NCI-H2171 (cell line): ENCODE results near the gene DPP6.

ENCODE experiments used
- DNase-seq: peaks from one replicate; lab custom pipeline; 2025; lab: John Stamatoyannopoulos, UW

The DPP6 gene

DNA sequence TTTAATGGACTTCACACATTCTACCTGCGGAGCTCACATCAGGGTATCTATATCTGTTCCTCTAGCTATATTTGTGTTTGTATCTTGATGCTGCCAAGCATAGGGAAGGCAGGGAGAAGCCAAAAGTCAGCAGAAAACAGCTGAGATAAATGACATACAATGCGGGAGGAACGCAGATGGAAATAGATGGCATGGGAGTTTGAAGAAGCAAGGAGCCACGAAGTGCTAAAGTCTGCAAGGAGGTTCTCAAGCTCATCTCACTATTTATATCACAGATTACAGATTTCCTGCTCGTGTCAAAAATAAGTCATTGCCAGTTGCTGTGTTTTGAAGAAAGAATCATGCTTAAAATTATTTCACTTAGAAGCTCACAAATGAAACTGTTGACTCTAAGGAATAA is 180.5 kb downstream of the DPP6 start:
- DNase-seq = no peak

DNA sequence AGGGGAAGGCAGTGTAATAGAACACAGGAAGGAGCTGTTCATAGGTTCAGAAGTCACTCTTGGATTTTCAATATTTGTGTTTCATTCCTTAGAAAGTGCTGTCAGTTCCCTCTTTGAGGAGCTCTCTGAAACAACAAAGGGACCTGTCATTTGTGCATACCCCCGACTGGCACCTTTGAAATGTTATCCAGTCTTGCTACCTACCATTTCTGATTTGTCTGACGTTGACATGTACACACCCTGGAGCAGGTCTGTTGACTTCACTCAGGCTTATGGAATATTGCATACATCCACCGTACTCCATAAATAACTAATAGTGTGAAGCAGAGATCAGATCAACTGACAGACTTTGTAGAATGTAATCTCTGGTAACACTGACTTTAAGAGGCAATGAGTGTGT is 189.8 kb downstream of the DPP6 start:
- no peak for DNase-seq

DNA sequence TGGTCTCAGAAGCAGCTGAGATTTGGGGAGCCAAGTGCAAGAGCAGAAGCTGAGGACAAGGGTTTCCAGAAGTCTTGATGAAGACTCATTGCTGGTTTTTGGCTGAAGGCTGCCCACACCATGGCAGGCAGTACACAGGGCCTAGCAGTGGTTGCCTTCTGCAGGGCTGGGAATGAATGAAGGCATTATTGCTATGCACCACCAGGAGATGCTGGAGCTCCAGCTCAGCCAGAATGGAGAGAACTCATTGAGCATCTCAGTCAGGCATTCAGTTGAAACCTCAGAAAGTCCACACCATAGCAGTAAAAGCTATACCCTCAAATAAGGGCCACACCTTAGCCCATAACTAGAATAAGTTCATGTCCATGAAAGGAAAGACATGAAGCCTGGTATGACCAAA is 190.5 kb downstream of the DPP6 start:
- no peak for DNase-seq

DNA sequence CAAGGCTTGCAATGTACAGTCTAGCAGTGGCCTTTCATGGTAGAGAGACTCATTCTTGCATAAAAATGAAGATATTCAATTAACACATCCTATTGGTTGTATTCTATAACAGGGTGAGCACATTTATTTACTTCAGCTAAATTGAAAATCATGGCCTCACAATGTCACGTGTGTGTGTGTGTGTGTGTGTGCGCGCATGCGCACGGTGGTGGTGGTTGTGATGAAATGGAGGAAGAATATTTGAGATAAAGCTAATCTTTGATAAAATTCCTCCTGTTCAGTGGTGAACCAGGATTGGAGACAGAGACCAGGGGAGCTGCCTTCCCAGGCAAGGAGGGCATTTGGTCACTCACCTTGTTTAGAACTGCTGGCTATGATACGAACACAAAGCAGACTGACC is 199.8 kb downstream of the DPP6 start:
- no peak for DNase-seq

DNA sequence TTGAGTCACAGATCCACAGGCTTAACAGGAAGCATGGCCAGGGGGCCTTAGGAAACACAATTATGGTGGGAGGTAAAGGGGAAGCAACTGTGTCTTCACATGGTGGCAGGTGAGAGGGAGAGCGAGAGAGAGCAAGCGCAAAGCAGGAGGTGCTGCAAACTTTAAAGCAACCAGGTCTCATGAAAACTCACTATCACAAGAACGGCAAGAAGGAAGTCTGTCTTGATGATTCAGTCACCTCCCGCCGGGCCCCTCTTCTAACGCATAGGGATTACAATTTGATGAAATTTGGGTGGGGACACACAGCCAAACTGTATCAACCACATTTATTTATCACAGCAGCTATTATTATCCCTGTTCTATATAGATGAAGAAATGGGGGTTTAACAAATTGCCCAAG is 201.6 kb downstream of the DPP6 start:
- no peak for DNase-seq

DNA sequence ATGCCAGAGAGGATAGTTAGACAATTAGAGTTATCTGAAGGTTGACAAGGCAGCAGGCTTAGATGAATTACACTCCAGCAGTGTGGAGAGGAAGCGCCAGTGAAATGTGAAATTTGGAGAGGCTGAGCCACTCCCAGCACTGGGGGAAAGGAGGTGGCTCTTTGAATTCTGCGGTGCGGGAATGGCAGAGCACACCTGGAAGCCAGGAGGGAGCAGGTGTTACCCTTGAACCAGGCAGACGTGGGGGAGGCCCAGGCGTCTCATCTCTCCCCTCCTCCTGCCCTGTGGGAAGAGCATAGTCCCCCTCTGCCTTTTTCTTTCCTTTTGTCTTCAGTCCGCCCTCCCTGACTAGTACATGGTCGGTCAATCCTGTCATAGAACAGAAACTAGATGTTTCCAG is 203.1 kb downstream of the DPP6 start:
- no peak for DNase-seq

DNA sequence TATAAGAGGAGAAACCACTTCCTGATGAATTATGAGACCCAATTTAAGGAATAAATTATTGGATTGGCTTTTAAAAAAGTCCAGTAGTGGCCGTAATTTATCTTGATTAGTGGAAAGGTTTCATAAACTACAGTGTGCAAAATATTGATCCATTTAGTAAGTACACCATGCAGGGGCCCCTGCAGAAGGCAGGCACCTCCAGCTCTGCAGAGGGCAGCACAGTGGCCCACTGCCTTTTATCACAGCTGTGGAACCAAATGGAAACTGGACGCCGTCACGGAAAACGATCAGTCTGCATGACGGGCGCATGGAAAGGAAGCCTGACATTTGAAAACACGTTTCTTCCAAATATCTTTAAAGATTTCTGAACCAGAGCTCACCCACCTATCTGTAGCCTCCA is 204.0 kb downstream of the DPP6 start:
- no peak for DNase-seq

DNA sequence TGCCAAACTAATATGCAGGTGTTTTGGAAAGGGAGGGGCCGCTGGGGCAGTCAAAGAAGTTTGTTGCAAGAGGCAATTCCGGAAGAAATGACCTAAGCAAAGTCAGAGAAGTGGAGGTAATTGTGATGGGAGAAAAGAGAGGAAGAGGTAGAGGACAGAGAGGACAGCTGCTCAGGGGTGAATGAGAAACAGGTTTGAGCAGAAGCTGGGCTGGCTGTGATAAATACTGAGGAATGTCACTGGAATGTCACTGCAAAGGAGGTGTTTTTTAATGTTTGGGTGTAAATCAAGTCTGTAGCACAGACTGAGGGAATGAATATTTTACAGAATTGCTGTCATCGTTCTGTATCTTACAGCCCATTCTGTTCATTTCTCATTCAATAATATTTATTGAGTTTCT is 207.2 kb downstream of the DPP6 start:
- DNase-seq = no peak

DNA sequence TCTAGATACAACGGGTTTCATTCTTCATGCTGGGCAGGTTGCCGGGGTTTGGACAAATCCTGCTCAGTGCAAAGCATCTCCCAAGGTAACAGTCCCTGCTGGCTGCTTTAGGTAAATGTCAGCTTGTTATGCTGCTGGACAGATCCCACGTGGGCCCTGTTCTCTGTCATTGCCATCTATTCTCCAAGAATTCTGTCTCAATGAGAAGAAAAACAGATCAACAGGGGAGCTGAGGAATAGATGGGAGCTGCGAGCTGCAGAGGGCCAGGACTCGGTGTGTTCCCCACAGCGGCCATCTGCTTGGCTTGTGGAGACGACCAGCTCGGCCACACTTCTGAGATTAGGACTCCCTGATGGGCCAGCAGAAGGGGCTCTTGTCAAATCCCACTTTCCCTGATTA is 235.2 kb downstream of the DPP6 start:
- DNase-seq = no peak

DNA sequence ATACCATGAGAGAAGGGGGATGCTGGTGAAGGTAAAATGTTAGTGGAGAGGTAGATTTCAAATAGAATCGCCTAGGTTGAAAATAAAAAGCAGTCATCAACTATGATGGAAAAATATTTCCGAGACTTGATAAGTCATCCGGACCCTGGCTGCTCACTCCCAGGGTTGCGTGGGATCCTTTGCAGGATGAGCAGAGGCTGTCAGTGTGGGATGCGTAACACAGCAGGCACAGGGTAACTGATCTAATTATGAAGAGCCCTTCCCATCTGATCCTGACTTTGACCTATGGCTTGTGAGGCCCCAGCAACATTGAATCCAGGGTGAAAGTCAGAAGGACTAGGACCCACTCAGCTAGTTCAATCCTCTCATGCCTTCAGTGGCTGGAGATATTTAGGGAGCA is 236.9 kb downstream of the DPP6 start:
- no peak for DNase-seq

DNA sequence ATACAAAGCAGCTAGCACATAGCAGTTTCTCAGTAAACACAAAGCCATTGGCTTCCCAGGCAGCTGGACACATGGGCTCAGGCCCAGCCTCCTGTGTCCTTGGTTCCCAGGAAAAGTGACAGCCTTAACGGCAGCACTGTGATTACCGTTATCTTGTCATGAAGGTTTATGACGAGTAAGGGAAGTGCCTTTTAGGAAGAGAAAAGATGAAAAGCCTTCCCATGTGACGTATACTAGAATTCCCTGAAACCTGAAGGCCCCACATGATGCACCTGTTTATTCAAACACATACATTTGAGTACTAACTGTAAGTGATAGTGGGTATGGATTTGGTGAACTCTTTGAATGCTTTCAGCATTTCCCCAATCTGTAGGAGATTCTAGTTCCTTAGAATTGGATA is 244.2 kb downstream of the DPP6 start:
- DNase-seq = no peak

DNA sequence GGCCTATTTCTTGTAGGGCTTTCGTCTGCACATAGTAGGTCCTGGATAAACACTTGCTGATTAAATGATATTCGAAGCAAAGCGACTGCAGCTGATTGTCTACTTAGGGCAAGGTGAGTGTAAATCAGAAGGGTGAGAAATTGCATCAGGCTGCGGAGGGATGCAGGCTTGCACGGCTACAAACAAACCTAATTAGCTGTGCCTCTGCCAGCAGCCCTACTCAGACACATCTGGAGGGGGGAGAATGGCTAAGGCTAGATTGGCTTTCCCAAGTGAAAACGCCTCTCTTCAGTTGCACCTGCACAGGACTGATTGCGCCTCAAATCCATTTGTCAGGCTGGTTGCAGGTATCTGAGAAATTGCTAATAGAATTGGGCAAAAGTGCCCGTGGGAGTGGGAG is 247.5 kb downstream of the DPP6 start:
- no peak for DNase-seq

DNA sequence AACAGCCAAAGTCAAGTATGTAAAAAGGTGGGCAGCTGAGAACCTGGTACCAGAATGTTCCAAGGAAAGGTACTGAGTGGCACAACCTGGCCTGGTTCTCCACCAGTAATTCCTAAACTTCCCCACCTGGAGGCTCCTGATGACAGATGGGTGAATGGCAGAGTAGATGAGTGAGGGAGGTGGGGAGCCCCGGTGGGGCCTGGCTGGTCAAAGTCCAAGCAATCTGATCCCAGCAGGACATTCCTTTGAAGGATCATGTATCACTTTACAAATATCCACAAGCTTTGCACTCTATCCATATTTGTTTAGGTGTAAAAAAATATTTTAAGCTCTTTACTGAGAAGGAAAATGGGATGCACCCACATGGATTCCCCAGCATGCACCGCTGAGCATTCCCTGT is 250.2 kb downstream of the DPP6 start:
- DNase-seq = no peak

DNA sequence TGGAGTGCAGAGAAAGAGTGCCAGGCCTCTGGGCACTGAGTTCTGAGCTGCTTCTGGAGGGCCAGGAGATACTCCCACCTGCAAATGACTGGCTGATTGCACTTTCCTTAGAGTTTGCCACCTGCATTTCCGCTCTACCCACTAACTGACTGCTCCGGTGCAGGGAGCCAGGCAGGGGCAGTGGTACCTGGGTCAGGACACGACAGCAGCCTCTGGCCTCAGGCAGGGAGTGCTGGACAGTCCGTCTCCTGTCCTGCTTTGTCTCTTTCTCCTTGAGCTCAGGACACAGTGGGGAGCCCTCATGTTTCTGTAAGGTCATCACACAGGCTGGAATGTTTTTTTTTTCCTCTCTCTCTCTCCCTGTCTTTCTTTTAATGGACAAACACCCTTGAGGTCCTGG is 252.0 kb downstream of the DPP6 start:
- no peak for DNase-seq

DNA sequence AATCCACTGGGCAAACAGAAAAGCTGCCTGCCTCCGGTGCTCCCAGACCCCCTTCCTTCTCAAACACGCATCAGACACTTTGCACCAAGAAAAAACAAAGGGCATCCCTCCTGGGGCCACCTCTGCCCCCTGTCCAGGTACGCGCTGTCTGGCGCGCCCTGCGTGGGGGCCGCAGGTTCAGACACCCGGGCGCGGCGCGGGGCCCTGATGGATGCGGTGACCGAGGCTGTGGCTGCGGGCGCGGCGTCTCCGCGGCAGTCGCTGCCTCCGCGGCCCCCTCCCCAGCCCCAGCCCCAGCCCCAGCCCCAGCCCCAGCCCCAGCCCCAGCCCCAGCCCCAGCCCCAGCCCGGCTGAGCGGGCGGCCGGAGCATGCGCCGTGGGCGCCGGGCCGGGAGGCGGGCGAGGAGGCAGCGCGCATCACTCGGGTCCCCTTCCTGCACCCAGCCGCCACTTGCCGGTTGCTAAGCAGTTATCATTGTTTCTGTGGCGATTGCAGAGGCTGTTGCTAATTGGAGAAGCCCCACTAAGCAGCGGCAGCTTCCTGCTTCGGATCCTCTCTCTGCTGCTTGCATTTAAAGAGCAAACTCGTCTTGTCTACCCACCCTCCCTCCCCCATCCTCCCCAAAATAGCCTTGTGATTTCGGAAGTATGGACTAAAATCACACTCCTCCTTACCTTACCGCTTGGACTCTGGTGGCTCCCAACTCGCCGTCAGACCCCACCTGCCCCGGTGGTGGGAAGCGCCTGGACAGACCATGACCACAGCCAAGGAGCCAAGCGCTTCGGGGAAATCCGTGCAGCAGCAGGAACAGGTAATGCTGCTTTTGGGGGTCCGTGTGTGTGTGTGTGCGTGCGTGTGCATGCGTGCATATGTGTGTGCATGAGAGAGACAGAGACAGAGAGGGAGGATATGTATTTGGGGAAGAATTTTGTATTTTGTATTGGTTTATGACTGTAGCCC is 252.8 kb downstream of the DPP6 start:
- DNase-seq = no peak

DNA sequence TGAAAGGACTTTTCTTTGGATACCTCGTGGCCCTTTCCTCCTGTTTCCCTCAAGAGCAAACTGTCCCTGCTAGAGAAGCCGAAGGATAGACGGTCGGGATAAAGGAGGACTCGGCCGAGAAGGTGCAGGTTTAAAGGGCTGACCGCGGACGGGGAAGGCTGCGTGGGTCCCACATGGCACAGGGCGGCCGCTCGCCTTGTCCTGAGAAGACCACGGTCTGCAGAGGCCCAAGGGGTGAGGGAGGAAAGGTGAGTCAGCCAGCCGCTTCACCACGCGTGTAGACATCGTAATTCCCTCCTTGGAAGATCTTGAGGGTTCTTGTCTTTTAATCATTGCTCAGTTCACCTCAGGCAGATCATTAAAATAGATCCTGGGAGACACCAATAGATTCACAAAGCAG is 253.8 kb downstream of the DPP6 start:
- no peak for DNase-seq

DNA sequence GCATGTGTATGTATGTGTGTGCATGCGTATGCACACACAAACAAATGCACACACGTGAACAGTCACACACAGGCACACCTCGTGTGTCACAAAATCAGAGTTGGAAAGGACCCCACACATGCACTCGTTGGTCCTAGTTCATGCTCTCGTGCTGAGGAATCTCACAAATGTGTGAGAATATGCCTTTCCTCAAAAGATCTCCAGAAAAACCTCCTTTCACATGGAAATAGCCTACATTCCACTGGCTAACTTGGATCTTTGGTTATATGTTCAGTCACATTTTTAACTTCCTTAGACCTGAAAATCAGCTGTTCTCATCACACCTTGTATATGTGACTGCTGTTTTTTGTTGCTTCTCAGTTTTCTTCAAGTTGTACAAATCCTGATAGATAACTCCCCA is 256.7 kb downstream of the DPP6 start:
- no peak for DNase-seq

DNA sequence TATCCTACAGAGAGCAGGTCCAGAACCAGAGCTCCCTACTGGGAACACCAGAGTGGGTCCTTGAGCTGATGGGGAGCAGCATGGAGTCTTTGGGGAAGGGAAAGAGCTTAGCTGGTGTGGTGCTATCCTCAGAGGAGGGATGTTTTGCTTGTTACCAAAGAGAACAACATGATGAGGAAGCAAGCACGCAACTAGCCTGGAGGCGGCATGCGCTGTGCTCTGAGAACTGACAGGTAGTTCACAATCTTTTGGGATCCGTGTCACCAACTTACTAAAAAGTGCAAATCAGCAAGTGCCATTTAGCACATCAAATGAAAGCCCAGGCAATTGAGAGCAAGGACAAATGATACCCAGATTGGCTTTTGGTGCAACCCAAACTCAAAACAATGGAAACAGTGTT is 257.9 kb downstream of the DPP6 start:
- DNase-seq = no peak

DNA sequence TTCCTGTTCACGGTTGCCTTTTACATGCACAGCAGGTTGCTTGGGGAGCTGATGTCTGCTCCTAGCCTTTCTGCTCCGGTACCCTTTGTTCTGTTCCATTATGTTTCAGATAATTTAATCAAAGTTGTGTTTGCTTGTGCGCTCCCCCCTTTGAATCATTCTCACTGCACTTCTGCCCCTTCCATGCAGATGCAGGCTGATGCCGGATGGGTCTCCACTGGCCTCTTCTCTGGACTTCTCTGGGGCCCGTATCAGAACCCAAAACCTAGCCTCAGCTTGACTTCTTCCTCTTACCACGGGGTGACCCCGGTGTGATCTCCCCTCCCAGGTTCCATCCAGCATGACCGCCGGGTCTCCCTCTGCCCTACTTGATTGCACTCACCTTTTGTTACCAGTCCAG is 272.0 kb downstream of the DPP6 start:
- DNase-seq = no peak

DNA sequence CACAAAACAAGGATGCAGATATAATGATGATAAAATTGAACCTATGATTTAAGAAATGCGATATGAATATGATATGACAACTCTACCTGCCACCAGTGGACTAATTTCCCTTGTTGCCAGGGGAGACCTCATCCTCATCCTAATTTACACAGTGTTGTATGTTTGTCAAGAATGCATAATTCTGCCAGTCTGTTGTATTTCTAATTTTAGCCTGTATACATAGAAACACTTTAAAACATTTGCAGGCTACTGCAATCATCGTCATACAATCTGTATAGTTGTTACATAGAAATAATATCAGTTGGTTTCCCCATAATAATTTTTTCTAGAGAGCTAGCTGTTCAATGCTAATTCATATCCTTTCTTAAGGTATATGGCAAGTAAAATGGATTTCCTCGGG is 274.2 kb downstream of the DPP6 start:
- no peak for DNase-seq

DNA sequence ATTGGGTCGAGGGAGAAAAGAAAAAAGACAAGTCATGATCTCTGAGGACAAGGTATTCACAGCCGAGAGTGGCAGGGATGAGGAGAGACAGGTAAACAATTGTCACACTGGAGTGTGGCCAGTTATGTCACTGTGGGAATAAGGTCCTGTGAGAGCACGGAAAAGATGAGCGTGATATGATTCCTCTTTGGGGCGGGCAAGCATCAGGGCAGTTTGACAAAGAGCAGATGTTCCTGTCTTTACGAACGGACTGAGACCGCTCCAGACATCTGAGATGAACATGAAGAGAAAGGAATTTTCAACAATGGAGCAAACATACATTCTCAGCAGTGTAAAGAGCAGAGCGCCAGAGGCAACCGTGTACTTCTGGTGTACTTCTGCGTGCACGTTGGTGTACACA is 278.1 kb downstream of the DPP6 start:
- no peak for DNase-seq

DNA sequence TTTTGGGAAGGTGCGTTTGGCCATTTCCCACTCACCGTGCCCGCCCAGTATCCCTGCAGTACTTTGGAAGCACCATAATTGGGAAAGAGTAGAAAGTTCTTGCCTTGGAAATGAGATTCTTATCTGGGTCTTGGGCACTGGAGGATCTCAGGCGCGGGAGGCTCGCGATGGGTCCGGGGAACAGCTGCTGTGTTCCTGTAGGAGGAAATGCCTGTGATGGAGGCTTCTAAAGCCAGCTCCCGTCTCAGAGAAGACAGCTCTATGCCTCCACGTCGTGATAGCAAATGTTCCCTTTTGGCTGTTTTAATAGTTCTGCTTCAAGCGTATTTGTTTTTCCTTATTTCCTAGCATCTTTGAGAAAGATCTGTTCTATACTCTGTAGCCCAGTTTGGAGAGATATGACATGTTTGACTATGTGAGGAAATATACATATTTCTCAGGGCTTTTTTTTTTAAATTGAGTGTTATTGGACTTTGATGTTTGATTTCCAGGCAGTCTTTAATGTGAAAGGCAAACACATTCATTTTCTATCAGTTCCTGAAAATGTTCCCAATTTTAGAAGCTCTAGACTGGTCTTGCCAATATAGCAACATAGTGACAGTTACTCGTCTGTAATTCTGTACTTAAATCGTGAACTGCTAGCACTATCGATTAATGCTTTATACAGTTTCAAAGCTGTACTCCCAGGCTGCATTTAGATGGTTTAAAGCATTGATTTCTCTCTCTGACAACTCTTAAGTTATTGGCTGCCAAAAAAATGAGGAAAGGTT is 280.8 kb downstream of the DPP6 start:
- DNase-seq = no peak

DNA sequence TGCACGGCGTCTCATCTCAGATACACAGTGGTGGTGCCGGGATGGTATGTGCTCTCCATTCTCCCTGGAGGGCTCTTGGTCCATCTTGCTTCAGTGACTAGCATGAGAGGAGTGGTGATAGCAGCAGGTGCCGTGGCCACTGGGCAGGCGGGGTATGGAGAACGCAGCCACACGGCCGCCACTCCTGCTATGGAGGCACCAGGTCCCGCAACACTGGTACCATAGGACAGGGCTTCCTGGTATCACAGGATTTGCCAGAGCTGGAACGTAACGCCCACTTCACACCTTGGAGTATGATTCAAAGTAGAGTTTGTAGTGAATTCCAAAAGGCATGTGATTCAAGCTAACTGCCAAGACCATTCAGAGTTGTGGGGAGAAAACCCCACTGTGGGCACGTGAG is 284.1 kb downstream of the DPP6 start:
- no peak for DNase-seq
